Ovary (tissue), 9 donors: ENCODE data around the gene ITSN1. TPM values are rescaled to one million over a fixed set of nuclear protein-coding genes. Genes with fewer than 3 reads are reported as not detected.
"Not testable (repeated sequence)": the region's sequence is repeated elsewhere in the genome, so short reads cannot be mapped to it uniquely, and the experiment has no call there.

Experiments used
- DNase-seq, 5 donors: peaks; one replicate each; pipeline ENCODE4 v3.0.0-alpha.2; 2019 to 2020
- H3K27ac ChIP-seq, 2 donors: fragments of 200-600 bp; one replicate each; pipeline versions ENCODE4 v1.5.1 to v1.8.0; 2019 to 2022
- H3K27me3 ChIP-seq: fragments of 200-600 bp; one replicate; pipeline ENCODE4 v1.8.0; 2022
- H3K36me3 ChIP-seq: fragments of 200-600 bp; sonication (generic); one replicate; pipeline ENCODE4 v1.5.1; 2019
- H3K4me1 ChIP-seq: one replicate; pipeline ENCODE4 v1.8.1; 2013; ENCODE audit warnings: mild to moderate bottlenecking, moderate library complexity; ENCODE audit not compliant: insufficient read depth
- H3K4me3 ChIP-seq: fragments of 200-600 bp; sonication (generic); one replicate; pipeline ENCODE4 v1.5.1; 2017
- H3K9me3 ChIP-seq, 2 donors: fragments of 200-600 bp in 1 of 2; sonication (generic) in 1 of 2; one replicate each; pipeline versions ENCODE4 v1.5.1 to v1.8.1; 2013 to 2019; ENCODE audit warnings: mild to moderate bottlenecking in 1 of 2, moderate library complexity in 1 of 2
- CTCF ChIP-seq, 3 donors: fragments of 450-650 bp in 2 of 3; fragments of 200-600 bp in 1 of 3; IDR thresholded peaks; one replicate each; pipeline versions ENCODE4 v1.5.1 to v1.8.0; 2016 to 2022; ENCODE audit warnings: antibody characterized with exemption in 3 of 3, mild to moderate bottlenecking in 1 of 3
- EP300 ChIP-seq: sonication (generic); formaldehyde crosslinking; IDR thresholded peaks from one replicate; pipeline ENCODE4 v1.6.1; 2017; ENCODE audit warnings: antibody characterized with exemption
- POLR2A ChIP-seq: fragments of 450-650 bp; IDR thresholded peaks from one replicate; pipeline ENCODE4 v1.6.1; 2017; ENCODE audit warnings: antibody characterized with exemption, mild to moderate bottlenecking, moderate library complexity
- WGBS, 3 donors: extraction: QIAGEN DNeasy Blood & Tissue Kit in 1 of 3; methylation state at CpG; one replicate each; pipeline versions ENCODE4 v1.1.5 to v1.1.7; 2013 to 2017; 5-methylcytosine and 5-hydroxymethylcytosine counted together
- intact Hi-C, 4 donors: fragments of 100-400 bp; cut with DNase I; formaldehyde crosslinking; loops; one replicate each; pipeline versions ENCODE4 v1.11.0 to v1.15.1; 2022 to 2023
- polyA plus RNA-seq, 2 donors: library from polyadenylated mRNA; stranded (reverse); fragments of 200-250 nt in 1 of 2; fragments of 350-450 nt in 1 of 2; fragmentation: Illumina TruSeq in 1 of 2; extraction: RNeasy Lipid Tissue Mini Kit (QIAGEN cat#74804) in 1 of 2; gene quantifications; one replicate each; pipeline ENCODE4 v1.2.3, GENCODE V29; 2013 to 2014
- total RNA-seq, 7 donors: library from RNA; depleted of rRNA in 2 of 7; stranded (reverse); fragments of >200 nt in 2 of 7; fragmentation: NEBNext Ultra II Directional in 3 of 7; extraction: Animal tissue kit (Norgen Biotek cat#: 25700) in 3 of 7; gene quantifications; one replicate each; pipeline versions ENCODE4 v1.1.0 to v1.2.4, GENCODE V29; 2016 to 2023
- donor health status: DM: no; HTN: no; CAD: no; lungs with moderate emphysema.
- donor health status: DM: no; HTN: no; CAD: no.
- donor health status: Bipolar disorder and iron deficiency.
- donor health status: DM: yes; HTN: yes; CAD: no.
- donor health status: DM: no; HTN: no; CAD: no.
- donor health status: DM: yes; HTN: yes; CAD: no.

ITSN1 gene
- total and polyA plus RNA-seq, 9 donors, result 22.6 to 61.3 (median 36.4) TPM

- intact Hi-C loops, result loop anchor here in 1 of 4 donors (10.0 kb wide), 1 partner anchor 699 kb away; the partner anchor contains the start of gene RCAN1
- H3K4me1 ChIP-seq, result peaks cover 5% of the 10 kb centered on the region
- H3K4me3 ChIP-seq, result peak overlapping the region; percentile 92
- DNase-seq, result no peak
- 46 to 52% (median 50%) methylated on average over 5 of the region's 5 CpGs for WGBS, 3 donors
- no peak for TF ChIP-seq POLR2A
- TF ChIP-seq CTCF (IDR thresholded peaks at IDR 0.05), result no peak
- no peak for TF ChIP-seq EP300
- no peaks in the 10 kb centered on the region for H3K36me3 ChIP-seq
- H3K27ac ChIP-seq, result no peak overlapping the region
- no peaks in the 10 kb centered on the region for H3K27me3 ChIP-seq
- no peaks in the 10 kb centered on the region for H3K9me3 ChIP-seq
Measured at GRCh38 chr21:33916200-33916567, 273.9 kb downstream of the ITSN1 start.

- H3K27me3 ChIP-seq, result no peaks in the 10 kb centered on the region
- no peaks in the 10 kb centered on the region for H3K36me3 ChIP-seq
- 66 to 77% (median 70%) methylated on average over 4 of the region's 4 CpGs for WGBS, 3 donors
- H3K4me3 ChIP-seq, result no peak overlapping the region
- no peak overlapping the region for H3K27ac ChIP-seq
- no peak for TF ChIP-seq POLR2A
- TF ChIP-seq EP300, result no peak
- no peak for TF ChIP-seq CTCF (IDR thresholded peaks at IDR 0.05)
- H3K4me1 ChIP-seq, result peaks cover 5% of the 10 kb centered on the region
- intact Hi-C loops, result loop anchor here in 1 of 4 donors (10.0 kb wide), 1 partner anchor 697 kb away; the partner anchor contains the start of gene RCAN1
- H3K9me3 ChIP-seq, result no peaks in the 10 kb centered on the region
- DNase-seq, result no peak
Measured at GRCh38 chr21:33917421-33917820, 275.1 kb downstream of the ITSN1 start.

GRCh38 chr21:33924079-33924765 is 281.9 kb downstream of the ITSN1 start:
- no peak overlapping the region for H3K27ac ChIP-seq
- no peaks in the 10 kb centered on the region for H3K27me3 ChIP-seq
- peaks cover 2% of the 10 kb centered on the region for H3K4me1 ChIP-seq
- no peaks in the 10 kb centered on the region for H3K36me3 ChIP-seq
- TF ChIP-seq CTCF (IDR thresholded peaks at IDR 0.05), result peak; percentile 82 to 89 (median 84)
- no peak for TF ChIP-seq EP300
- H3K9me3 ChIP-seq, result no peaks in the 10 kb centered on the region
- no peak overlapping the region for H3K4me3 ChIP-seq
- intact Hi-C loops, result loop anchor here (2.0 to 10.0 kb wide), 4 partner anchors 423 to 711 kb away; no protein-coding TSS in a partner anchor
- DNase-seq, result peak; percentile 84 to 94 (median 91)
- 21 to 25% (median 21%) methylated on average over 13 of the region's 13 CpGs for WGBS, 3 donors

GRCh38 chr21:33924766-33925100 is 282.4 kb downstream of the ITSN1 start:
- no peaks in the 10 kb centered on the region for H3K36me3 ChIP-seq
- H3K27me3 ChIP-seq, result no peaks in the 10 kb centered on the region
- TF ChIP-seq CTCF (IDR thresholded peaks at IDR 0.05) (no peak), POLR2A (no peak), EP300 (no peak)
- no peak overlapping the region for H3K4me3 ChIP-seq
- intact Hi-C loops, result loop anchor here (2.0 to 10.0 kb wide), 4 partner anchors 423 to 710 kb away; no protein-coding TSS in a partner anchor
- no peak overlapping the region for H3K27ac ChIP-seq
- H3K4me1 ChIP-seq, result peaks cover 2% of the 10 kb centered on the region
- 86 to 96% (median 88%) methylated on average over 3 of the region's 3 CpGs for WGBS, 3 donors
- no peaks in the 10 kb centered on the region for H3K9me3 ChIP-seq
- no peak for DNase-seq

GRCh38 chr21:33926248-33926647 is 283.9 kb downstream of the ITSN1 start:
- not testable (repeated sequence) for H3K27me3 ChIP-seq, H3K4me1 ChIP-seq, H3K4me3 ChIP-seq, DNase-seq, H3K9me3 ChIP-seq, H3K36me3 ChIP-seq, H3K27ac ChIP-seq
- 93 to 95% (median 94%) methylated on average over 2 of the region's 2 CpGs for WGBS, 3 donors
- intact Hi-C loops, result loop anchor here in 1 of 4 donors (10.0 kb wide), 1 partner anchor 709 kb away; no protein-coding TSS in a partner anchor

- H3K27ac ChIP-seq, H3K36me3 ChIP-seq, H3K27me3 ChIP-seq, DNase-seq, H3K9me3 ChIP-seq, H3K4me1 ChIP-seq: not testable (repeated sequence)
- intact Hi-C loops, result loop anchor here in 1 of 4 donors (10.0 kb wide), 1 partner anchor 74 kb away; no protein-coding TSS in a partner anchor
- H3K4me3 ChIP-seq, result peak overlapping the region; percentile 36
- 77 to 96% (median 86%) methylated on average over 7 to 30 of the region's 34 CpGs for WGBS, 3 donors
Measured at GRCh38 chr21:33931052-33931798, 288.9 kb downstream of the ITSN1 start.
